Renal cortex interstitium (tissue), 11 donors: ENCODE results near the gene PXDN. TPM values are rescaled to one million over a fixed set of nuclear protein-coding genes. Genes with fewer than 3 reads are reported as not detected.
"Not testable (repeated sequence)": the region's sequence is repeated elsewhere in the genome, so short reads cannot be mapped to it uniquely, and the experiment has no call there.

Source experiments
- DNase-seq, 11 donors: peaks; one replicate each; pipeline ENCODE4 v3.0.0-alpha.2; 2013; ENCODE audit warnings: low read depth in 9 of 11, low spot score in 4 of 11; ENCODE audit errors: extremely low read depth in 1 of 11
- polyA plus RNA-seq, 3 donors: library from polyadenylated mRNA; unstranded; fragments of 120-200 nt; gene quantifications; one replicate each; pipeline ENCODE4 v1.2.1, GENCODE V29; 2013; ENCODE audit not compliant: insufficient read length in 3 of 3

The PXDN gene
- polyA plus RNA-seq, 3 donors, result 149 to 194 (median 168) TPM

DNA sequence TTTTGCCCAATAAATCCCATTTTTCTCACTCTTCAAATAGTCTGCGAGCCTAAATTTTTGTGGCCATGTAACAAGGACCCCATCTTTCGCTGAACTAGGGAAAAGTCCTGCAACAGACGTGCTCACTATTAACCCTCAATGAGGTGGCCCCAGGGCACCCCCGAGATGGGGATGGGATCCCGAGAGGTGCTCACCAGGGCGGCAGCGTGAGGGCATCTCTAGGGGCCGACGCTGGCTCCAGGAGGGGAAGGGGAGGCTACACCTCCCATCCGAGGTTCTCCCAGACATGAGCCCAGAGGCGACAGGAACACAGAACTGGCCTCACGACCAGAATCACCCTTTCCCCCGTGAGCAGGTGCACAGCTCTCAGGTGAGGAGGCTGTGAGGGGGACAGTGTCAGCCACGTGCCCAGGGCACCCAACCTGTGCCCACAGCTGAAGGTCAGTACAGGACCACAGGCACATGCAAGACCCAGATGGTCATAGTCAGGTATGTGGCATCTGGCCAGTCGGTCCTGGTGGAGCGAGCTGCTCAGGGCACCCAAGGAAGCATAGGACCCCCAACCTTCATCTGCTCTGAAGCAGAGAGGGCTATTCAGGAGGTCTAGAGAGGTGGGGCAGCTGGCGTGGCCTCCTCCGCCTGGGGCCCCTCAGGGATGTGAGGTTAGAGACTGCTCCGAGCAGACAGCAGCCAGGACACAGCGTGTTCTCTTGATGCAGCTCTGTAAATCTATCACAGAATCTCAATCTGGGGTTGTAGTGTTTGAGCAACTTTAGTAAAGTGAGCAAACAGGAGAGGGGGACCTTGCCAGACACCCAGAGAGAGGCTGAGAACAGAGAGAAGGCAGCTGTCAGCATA is 62.8 kb downstream of the PXDN start:
- no peak for DNase-seq

- no peak for DNase-seq
Measured at GRCh38 chr2:1681017-1681318, 63.3 kb downstream of the PXDN start.

- DNase-seq, result no peak
Measured at GRCh38 chr2:1680222-1681016, 63.9 kb downstream of the PXDN start.

GRCh38 chr2:1679488-1680039 is 64.8 kb downstream of the PXDN start:
- DNase-seq, result not testable (repeated sequence)

DNA sequence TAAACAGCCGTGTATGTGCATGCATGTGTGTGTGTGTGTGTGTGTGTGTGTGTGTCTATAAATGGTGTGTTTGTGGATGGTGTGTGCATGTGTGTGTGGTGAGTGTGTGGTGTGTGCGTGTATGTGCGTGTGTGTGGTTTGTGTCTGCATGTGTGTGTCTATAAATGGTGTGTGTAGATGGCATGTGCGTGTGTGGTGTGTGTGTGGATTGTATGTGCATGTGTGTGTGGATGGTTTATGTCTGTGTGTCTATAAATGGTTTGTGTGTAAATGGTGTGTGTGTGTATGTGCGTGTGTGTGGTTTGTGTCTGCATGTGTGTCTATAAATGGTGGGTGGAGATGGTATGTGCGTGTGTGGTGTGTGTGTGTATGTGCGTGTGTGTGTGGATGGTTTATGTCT is 65.2 kb downstream of the PXDN start:
- not testable (repeated sequence) for DNase-seq

DNA sequence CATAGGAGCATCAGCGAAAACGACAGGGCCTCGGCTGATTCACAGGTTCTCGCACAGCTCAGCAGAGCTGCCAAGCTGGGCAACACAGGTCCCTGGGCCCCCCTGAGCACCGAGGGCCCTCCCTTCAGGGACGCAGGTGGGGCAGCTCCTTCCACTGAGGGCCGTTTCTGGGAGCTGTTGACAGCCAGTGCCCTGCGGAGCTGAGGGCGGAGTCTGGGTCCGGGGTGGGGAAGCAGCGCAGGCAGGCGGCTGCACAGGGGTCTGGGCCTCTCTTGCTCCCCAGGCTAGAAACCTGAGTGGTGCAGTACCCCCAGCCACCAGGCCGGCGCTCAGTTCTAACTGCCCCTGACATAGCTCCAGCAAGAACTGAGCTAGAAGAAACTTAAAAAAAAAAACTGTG is 65.7 kb downstream of the PXDN start:
- DNase-seq, result no peak

DNA sequence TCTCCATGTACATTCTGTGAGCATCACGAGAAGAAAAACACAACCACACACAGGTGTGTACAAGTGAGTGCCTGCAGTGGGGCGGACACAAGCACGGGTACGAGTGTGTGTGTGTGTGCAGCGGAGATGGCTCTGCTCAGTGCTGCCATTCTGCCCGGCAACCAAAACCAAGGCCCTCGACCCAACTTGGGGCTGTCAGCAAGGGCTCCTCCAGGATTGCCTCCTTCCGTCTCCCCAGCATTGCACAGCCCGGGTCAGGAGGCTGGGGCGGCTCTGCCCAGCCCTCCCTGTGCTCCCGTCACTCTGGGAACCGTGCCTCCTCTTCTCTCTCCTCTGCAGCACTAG is 66.5 kb downstream of the PXDN start:
- DNase-seq, result no peak

- no peak for DNase-seq
Measured at GRCh38 chr2:1676913-1677820, 67.1 kb downstream of the PXDN start.

DNA sequence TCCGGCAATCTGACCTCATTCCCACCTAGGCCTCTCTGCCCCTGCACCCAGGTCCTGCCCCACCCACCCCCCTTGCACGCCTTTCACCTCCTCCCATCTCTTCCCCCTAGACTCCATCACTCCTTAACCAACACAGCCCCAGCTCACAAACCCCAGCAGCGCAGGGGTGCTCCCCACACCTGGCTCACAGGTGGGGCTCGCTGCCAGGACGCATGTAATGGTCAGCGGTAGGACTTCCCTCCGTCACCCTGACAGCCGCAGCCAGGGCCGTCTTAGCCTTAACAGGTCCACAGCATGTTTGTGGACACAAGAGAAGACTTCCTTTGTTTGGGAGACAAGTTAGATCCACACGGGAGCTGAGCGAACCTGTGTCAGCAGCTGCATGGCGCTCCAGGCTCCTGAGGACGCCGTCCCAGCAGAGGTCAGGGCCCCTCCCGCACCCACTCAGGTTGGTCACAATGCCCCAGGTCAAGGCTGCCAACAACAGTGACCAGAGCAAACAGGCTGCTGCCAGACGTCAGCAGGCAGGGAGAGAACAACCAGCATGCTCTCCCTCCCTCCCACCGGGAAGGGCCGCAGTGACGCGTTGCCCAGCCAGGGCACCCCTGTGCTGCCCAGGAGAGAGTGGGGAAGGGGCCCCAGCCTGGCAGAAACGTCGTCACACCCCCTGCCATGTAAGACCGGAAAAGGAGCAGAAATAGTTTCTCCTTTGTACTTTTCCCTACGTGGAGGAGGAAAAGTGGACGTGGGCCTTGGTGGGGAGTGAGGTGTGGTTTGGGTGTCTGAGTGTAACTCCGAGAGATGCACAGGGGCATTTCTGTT is 68.0 kb downstream of the PXDN start:
- DNase-seq, result no peak

- DNase-seq, result no peak
Measured at GRCh38 chr2:1675633-1676032, 68.7 kb downstream of the PXDN start.

DNA sequence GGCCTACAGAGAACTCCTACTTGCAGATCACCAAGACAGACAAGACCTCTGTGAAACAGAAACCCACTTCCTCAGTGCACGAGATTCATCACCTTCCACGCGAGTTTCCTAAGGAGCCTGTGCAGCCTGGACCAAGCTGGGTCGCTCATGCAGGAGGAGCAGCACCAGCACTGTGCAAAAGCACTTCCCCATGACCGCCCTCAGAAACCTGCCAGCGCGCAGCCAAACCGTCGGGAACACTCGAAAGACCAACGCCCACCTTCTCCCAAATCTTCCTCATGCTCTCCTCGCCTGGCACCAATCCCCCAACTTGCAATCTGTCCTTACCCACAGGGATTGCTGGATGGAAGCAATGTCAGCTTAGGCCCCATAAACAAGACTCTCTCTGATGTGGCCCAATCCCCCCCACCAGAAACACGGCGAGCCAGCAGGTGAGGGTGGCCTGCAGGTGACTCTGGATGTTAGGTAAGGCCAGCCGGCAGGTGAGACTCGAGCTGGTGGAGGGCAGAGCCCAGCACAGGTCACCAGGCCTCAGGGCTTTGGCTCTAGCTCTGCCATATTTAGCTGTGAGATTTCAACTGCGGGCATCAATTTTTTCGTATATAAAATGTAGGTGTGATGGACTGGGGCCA is 69.4 kb downstream of the PXDN start:
- no peak for DNase-seq

GRCh38 chr2:1674276-1674675 is 70.0 kb downstream of the PXDN start:
- DNase-seq, result no peak

GRCh38 chr2:1673160-1673944 is 71.0 kb downstream of the PXDN start:
- no peak for DNase-seq

GRCh38 chr2:1672738-1673137 is 71.6 kb downstream of the PXDN start:
- DNase-seq, result no peak

DNA sequence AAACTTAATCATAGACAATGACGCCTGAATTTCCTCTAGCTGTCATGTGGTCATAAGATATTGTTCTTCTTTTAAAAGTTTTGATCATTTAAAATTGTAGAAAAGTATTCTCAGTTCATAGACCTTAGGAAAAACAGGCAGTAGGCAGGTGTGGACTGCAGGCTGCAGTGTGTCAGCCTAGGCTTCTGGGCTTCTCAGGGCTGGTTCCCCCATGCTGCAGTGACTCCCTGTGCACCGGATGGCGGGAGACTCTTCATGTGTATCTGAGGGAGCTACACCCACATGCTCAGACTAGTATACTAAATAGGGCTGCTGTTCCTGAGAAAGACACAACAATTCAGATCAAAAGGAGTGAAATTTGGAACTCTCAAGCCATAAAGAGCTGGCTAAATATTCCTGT is 72.4 kb downstream of the PXDN start:
- DNase-seq, result no peak

DNA sequence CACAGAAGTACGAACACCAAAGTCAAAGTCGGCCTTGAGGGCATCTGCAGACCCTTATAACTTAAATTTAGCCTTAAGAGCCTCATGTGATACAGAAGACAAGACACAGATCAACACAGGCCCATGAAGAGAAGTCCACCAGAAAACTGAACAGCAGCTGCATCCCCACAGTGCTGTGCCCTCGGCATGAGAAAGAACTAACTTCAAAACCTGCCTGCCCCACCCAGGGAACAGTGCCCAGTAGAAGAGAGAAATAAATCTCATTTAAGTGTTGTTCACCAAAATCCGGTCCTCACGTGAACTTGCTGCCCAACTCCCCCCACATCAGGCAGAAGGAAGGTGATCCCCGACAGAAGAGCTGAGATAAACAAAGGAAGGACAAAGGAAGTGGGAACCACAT is 73.7 kb downstream of the PXDN start:
- no peak for DNase-seq

GRCh38 chr2:1665761-1666505 is 78.4 kb downstream of the PXDN start:
- DNase-seq, result no peak
